Omental fat pad (tissue), 4 donors: ENCODE data around the gene ONECUT3. TPM values are rescaled to one million over a fixed set of nuclear protein-coding genes. Genes with fewer than 3 reads are reported as not detected.

Source experiments
- ATAC-seq: fragments of 150-250 bp; one replicate; pipeline ENCODE4 v1.9.1; 2016; ENCODE audit warnings: mild to moderate bottlenecking, moderate library complexity; ENCODE audit not compliant: low FRiP score
- DNase-seq: peaks from one replicate; pipeline ENCODE4 v3.0.0-alpha.2; 2019; ENCODE audit warnings: low spot score
- CTCF ChIP-seq, 3 donors: fragments of 450-650 bp; IDR thresholded peaks; one replicate each; pipeline ENCODE4 v1.5.1; 2016 to 2017; ENCODE audit warnings: antibody characterized with exemption in 3 of 3, mild to moderate bottlenecking in 3 of 3, moderate library complexity in 2 of 3
- total RNA-seq, 4 donors: library from RNA; depleted of rRNA; stranded (reverse); fragments of >200 nt; gene quantifications; one replicate each; pipeline ENCODE4 v1.1.0, GENCODE V29; 2016

Gene ONECUT3
- total RNA-seq, 4 donors from 2014 or later = not detected

GRCh38 chr19:1787116-1787515, 33.8 kb downstream of the ONECUT3 start:
- no peak for TF ChIP-seq CTCF (IDR thresholded peaks at IDR 0.05)
- ATAC-seq (no peak), DNase-seq (no peak)

DNA sequence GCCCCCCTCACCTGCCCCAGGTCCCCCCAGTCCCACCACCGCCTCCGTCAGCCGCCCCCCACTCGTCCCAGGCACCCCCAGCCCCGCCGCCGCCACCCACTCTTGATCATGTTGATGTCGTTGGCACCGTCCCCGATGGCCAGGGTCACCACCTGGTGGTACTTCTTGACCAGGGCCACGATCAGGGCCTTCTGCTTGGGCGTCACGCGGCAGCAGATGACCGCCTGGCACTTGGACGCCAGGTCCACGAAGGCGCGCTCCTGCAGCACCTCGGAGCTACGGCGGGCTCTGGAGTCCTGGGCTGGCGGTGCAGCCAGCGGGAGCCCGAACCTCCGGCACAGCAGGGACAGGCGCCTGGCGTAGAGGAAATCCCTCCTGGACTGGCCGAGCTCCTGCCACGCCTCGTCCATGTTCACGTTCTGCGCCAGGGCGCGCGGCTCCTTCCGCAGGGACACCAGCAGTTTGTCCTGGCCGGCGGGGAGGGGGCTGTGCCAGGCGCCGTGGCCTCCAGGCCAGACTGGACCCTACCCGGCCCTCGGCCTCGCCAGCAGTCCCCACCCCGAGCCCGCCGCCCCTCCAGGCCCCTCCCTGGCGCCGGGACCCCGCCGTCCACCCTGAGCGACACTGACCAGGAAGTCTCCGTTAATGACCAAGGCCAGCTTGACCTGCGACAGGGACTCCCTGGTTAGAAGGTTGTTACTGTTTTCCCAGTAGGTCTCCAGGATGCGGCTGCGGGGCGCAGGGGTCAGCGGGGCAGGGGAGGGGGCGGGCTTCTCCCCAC, 36.1 kb downstream of the ONECUT3 start:
- ATAC-seq (no peak), DNase-seq (no peak)
- no peak for TF ChIP-seq CTCF (IDR thresholded peaks at IDR 0.05)

DNA sequence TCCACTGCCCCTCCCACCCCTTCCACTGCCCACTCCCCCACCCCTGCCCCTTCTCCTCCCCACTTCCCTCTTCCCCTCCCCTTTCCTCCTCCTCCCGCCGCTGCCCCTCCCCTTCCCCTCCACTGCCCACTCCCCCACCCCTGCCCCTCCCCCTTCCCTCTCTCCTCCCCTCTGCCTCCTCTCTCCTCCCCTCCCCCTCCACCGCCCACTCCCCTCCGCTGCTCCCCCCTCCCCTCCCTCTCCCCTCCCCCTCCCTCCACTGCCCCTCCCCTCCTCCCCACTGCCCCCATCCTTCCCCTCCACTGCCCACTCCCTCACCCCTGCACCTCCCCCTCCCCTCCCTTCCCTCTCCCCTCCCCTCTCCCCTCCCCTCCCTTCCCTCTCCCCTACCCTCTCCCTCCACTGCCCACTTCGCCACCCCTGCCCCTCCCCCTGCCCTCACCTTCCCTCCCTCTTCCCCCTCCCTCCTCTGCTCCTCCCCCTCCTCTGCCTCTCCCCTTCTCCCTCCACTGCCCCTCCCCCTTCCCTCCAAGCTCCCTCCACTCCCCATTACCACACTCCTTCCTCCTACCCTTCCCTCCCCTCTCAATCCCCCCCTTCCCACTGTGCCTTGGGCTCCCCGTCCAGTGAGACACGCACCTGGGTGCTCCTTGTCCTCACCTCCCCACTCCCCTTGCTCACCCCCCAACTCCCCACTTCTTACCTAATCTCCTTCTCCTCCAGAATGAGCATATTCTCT, 36.9 kb downstream of the ONECUT3 start:
- DNase-seq = no peak
- no peak for TF ChIP-seq CTCF (IDR thresholded peaks at IDR 0.05)
- no peak for ATAC-seq

GRCh38 chr19:1791879-1792278, 38.6 kb downstream of the ONECUT3 start:
- ATAC-seq = no peak
- DNase-seq = no peak
- no peak for TF ChIP-seq CTCF (IDR thresholded peaks at IDR 0.05)

DNA sequence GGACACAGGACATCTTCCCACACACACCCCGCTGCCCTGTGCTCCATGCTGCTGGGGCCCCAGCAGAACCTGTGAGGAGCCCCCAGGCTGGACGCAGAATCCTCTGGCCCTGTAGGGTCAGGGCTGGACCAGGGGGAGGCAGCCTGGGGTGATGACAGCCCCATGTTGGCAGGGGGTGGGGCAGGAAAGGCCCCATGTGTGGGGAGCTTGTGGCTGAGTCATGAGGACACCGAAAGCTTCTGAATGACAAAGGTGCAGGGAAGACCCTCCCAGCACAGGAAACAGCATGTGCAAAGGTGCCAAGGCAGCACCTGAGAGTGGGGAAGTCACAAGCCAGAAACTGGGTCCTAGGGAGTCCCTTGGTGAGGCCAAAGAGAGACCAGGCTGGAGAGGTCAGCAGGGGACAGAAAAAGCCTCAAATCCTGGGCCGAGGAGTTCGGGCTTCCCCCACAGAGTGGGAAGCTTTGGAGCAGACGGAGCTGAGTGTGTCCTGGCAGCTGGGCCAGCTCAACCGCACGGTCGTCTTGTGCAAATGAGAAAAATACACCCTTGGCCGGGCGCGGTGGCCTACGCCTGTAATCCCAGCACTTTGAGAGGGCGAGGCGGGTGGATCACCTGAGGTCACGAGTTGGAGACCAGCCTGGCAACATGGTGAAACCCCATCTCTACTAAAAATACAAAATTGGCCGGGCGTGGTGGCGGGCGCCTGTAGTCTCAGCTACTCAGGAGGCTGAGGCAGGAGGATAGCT, 41.3 kb downstream of the ONECUT3 start:
- DNase-seq (no peak), ATAC-seq (no peak)

More for the DNA sequence above, 41.3 kb downstream of the ONECUT3 start:
- no peak for TF ChIP-seq CTCF (IDR thresholded peaks at IDR 0.05)
